Psoas muscle (tissue), 8 donors: Measurements from ENCODE around the gene ZNF426. TPM values are rescaled to one million over a fixed set of nuclear protein-coding genes. Genes with fewer than 3 reads are reported as not detected.

Experiments used
- ATAC-seq, 4 donors: fragments of 200-7000 bp; cut with Tn5 transposase; one replicate each; pipeline ENCODE4 v1.9.1; 2020; ENCODE audit warnings: moderate library complexity in 3 of 4, mild to moderate bottlenecking in 2 of 4
- DNase-seq, 2 donors: peaks; one replicate each; pipeline ENCODE4 v3.0.0-alpha.2; 2020
- H3K27ac ChIP-seq: fragments of 200-600 bp; one replicate; pipeline ENCODE4 v1.8.0; 2022
- H3K27me3 ChIP-seq, 3 donors: fragments of 200-600 bp in 1 of 3; one replicate each; pipeline versions ENCODE4 v1.6.1 to v1.8.0; 2013 to 2022; ENCODE audit warnings: low read length in 2 of 3, mild to moderate bottlenecking in 2 of 3, moderate library complexity in 1 of 3; ENCODE audit not compliant: insufficient read depth in 3 of 3
- H3K36me3 ChIP-seq, 2 donors: fragments of 200-600 bp in 1 of 2; one replicate each; pipeline versions ENCODE4 v1.6.1 to v1.8.0; 2013 to 2022; ENCODE audit warnings: low read depth in 1 of 2, mild to moderate bottlenecking in 1 of 2, moderate library complexity in 1 of 2; ENCODE audit not compliant: insufficient read depth in 1 of 2
- H3K4me1 ChIP-seq: fragments of 200-600 bp; one replicate; pipeline ENCODE4 v1.8.0; 2022
- H3K4me3 ChIP-seq: fragments of 200-600 bp; one replicate; pipeline ENCODE4 v1.8.0; 2022; ENCODE audit warnings: mild to moderate bottlenecking
- H3K9me3 ChIP-seq: fragments of 200-600 bp; one replicate; pipeline ENCODE4 v1.8.0; 2022
- WGBS, 3 donors: extraction: QIAGEN DNeasy Blood & Tissue Kit; methylation state at CpG; one replicate each; pipeline versions ENCODE4 v1.1.6 to v1.1.7; 2013; 5-methylcytosine and 5-hydroxymethylcytosine counted together
- intact Hi-C, 2 donors: fragments of 100-400 bp; cut with DNase I; formaldehyde crosslinking; loops; one replicate each; pipeline versions ENCODE4 v1.11.0 to v1.14.2; 2022
- polyA plus RNA-seq, 3 donors: library from polyadenylated mRNA; stranded (reverse); fragments of 200-250 nt; gene quantifications; one replicate each; pipeline ENCODE4 v1.2.3, GENCODE V29; 2013
- total RNA-seq, 4 donors: library from RNA; stranded (reverse); fragmentation: NEBNext Ultra II Directional in 2 of 4; extraction: Animal tissue kit (Norgen Biotek cat#: 25700) in 2 of 4; gene quantifications; one replicate each; pipeline versions ENCODE4 v1.2.1 to v1.2.4, GENCODE V29; 2021 to 2023
- TF ChIP-seq, protein P1 (sequence below): fragments of 200-600 bp; IDR thresholded peaks from one replicate; pipeline ENCODE4 v1.8.0; 2022; ENCODE audit warnings: antibody characterized with exemption
- donor health status: healthy with polysubstance abuse.
- donor health status: DM: no; HTN: no; CAD: no; lungs with moderate emphysema.
- donor health status: Bipolar disorder and iron deficiency.
- donor health status: healthy.
- donor health status: DM: yes; HTN: yes; CAD: no.
- donor health status: DM: no; HTN: no; CAD: no.
- donor health status: DM: no; HTN: no; CAD: no.
- donor health status: DM: yes; HTN: yes; CAD: no.

ZNF426 gene
- total and polyA plus RNA-seq, 7 donors, result 2.1 to 12.3 (median 6.2) TPM

DNA sequence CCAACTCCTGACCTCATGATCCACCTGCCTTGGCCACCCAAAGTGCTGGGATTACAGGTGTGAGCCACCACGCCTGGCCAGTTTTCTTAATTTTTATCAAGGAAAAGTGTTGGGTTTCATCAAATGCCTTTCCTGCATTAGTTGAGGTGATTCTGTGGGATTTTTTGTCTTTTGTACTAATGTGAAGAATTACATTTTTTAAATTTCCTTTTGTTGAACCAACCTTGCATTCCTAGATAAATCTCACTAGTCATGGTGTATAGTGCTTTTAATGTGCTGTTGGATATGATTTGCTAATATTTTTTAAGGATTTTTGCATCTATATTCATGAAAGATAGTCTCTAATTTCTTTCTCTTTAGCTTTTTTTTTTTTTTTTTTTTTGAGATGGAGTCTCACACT lies 37.6 kb downstream of the ZNF426 start:
- H3K4me3 ChIP-seq, result no peak overlapping the region
- intact Hi-C loops, result no loop called here
- H3K27me3 ChIP-seq, result peaks cover 0 to 6% (median 0%) of the 10 kb centered on the region in 3 donors
- ATAC-seq (no peak), DNase-seq (no peak)
- no peaks in the 10 kb centered on the region for H3K36me3 ChIP-seq
- H3K9me3 ChIP-seq, result peaks cover 54% of the 10 kb centered on the region
- H3K27ac ChIP-seq, result no peak overlapping the region
- WGBS, 3 donors, result 77 to 89% (median 81%) methylated on average over 1 of the region's 1 CpG
- H3K4me1 ChIP-seq, result no peaks in the 10 kb centered on the region
- TF ChIP-seq, protein P1, sequence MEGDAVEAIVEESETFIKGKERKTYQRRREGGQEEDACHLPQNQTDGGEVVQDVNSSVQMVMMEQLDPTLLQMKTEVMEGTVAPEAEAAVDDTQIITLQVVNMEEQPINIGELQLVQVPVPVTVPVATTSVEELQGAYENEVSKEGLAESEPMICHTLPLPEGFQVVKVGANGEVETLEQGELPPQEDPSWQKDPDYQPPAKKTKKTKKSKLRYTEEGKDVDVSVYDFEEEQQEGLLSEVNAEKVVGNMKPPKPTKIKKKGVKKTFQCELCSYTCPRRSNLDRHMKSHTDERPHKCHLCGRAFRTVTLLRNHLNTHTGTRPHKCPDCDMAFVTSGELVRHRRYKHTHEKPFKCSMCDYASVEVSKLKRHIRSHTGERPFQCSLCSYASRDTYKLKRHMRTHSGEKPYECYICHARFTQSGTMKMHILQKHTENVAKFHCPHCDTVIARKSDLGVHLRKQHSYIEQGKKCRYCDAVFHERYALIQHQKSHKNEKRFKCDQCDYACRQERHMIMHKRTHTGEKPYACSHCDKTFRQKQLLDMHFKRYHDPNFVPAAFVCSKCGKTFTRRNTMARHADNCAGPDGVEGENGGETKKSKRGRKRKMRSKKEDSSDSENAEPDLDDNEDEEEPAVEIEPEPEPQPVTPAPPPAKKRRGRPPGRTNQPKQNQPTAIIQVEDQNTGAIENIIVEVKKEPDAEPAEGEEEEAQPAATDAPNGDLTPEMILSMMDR, result no peak

DNA sequence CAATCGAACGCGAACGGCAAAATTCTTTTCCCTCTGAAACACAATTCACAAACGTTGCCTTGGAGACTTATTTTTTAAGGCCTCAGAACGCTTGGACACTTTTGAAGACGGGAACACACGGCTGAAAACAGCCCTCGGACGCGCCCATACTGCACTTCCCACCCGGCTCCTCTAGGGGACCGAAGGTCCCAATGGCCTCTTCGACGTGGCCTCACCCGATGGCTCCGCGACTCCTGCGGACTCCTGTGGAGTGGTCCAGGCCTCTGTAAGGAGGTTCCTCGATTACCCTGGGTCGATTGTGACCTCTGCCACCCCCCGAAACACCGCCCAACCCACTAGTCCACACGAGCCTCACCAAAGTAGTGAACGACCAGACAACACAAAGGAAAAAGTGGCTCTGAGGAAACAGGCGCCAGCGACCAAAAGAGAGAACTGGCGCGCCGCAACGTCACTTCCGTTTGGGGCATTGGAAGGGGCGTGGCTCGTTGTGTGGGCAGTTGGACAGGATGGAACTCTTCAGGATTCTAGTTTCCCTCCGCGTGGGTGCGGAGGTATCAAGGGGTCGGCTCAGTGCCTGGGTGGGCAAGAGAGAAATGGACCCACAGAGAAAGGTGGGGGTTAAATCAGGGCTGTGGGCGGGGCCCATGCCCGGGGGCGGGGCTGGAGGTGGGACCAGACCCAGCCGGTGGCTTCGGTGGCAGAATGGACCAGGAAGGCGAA lies 40.1 kb downstream of the ZNF426 start, which contains the start of gene ZNF560:
Gene ZNF560, minus strand, starts transcription at position 434 of the 720 bp plus-strand sequence. CDS start 23,303 bp downstream, outside the sequence.
- intact Hi-C loops, result no loop called here
- ATAC-seq (no peak), DNase-seq (no peak)
- Histone ChIP-seq H3K4me1 (no peaks in the 10 kb centered on the region), H3K9me3 (peaks cover 37% of the 10 kb centered on the region), H3K36me3 (no peaks in the 10 kb centered on the region), H3K27ac (no peak within 1 kb of the TSS), H3K4me3 (no peak within 1 kb of the TSS), H3K27me3 (peaks cover 0 to 6% (median 0%) of the 10 kb centered on the region in 3 donors)
- WGBS, 3 donors, result 1 to 3% (median 3%) methylated on average over 44 of the region's 44 CpGs
- TF ChIP-seq, protein P1, result no peak

DNA sequence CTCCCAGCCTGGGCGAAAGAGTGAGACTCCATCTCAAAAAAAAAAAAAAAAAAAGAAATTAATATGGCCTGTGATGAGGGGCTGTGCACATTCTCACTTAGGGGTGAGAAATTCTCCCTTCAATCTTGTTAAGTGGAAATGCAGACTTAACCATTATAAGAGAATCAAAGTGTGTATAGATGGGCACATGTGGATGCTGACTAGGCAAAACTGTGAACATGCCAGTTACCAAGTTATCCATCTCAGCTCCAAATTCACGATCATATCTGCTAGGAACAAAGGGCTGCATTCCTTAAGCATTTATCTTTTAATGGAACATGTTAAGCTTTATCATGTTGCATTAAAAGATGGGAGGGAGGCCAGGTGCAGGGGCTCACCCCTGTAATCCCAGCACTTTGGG lies 44.3 kb downstream of the ZNF426 start:
- Histone ChIP-seq H3K9me3 (peaks cover 13% of the 10 kb centered on the region), H3K4me3 (no peak overlapping the region), H3K27ac (no peak overlapping the region), H3K27me3 (peaks cover 0 to 5% (median 0%) of the 10 kb centered on the region in 3 donors), H3K36me3 (no peaks in the 10 kb centered on the region), H3K4me1 (no peaks in the 10 kb centered on the region)
- intact Hi-C loops, result no loop called here
- ATAC-seq (no peak), DNase-seq (no peak)
- TF ChIP-seq, protein P1, result no peak
- WGBS, 3 donors, result 84 to 88% (median 85%) methylated on average over 2 of the region's 2 CpGs

DNA sequence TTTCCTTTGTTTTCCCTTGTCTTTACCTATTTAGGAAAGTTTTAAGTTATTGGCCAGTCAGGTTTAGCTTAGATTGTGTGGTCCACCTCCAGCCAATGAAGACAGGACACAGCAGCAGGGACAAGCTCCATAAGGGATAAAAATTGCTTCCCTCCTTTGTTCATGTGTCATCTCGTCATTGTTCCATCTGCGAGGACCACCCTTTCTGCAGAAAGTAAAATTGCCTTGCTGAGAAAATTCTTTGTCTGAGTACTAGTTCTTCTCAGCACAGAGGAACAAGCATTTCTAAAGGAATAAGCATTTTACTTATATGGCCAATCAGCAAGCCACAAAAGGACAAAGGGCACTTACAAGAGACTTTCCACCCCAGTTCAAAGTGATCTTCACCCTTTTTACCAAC lies 51.4 kb downstream of the ZNF426 start:
- Histone ChIP-seq H3K4me1 (no peaks in the 10 kb centered on the region), H3K36me3 (no peaks in the 10 kb centered on the region), H3K27ac (no peak overlapping the region), H3K9me3 (peaks cover 29% of the 10 kb centered on the region), H3K4me3 (no peak overlapping the region), H3K27me3 (no peaks in the 10 kb centered on the region)
- intact Hi-C loops, result no loop called here
- TF ChIP-seq, protein P1, result no peak
- no peak for ATAC-seq
- WGBS, 3 donors, result 94 to 95% (median 94%) methylated on average over 2 of the region's 2 CpGs
- DNase-seq, result no peak
